ENCODE results near the gene S100A7A. TPM values are rescaled to one million over a fixed set of nuclear protein-coding genes. Genes with fewer than 3 reads are reported as not detected.

The S100A7A gene
- total RNA-seq, 4 donors from 2014 or later, result 0.16 to 0.79 TPM; not detected in 2

GRCh38 chr1:153431928-153432327 is 15.6 kb downstream of the S100A7A start:
- H3K9me3 ChIP-seq, result no peaks in the 10 kb centered on the region
- no peaks in the 10 kb centered on the region for H3K36me3 ChIP-seq
- 48 to 86% methylated on average over 1 to 4 of the region's 4 CpGs for WGBS, 2 donors (ENCODE audit: low coverage in 1 of 2)
- no peak for TF ChIP-seq CTCF (IDR thresholded peaks at IDR 0.05)
- TF ChIP-seq EP300 (IDR thresholded peaks at IDR 0.05), result no peak
- no peak for TF ChIP-seq POLR2A (IDR thresholded peaks at IDR 0.05)
- TF ChIP-seq POLR2AphosphoS5 (IDR thresholded peaks at IDR 0.05), result no peak
- no peak overlapping the region for H3K27ac ChIP-seq
- ATAC-seq, result no peak
- peaks cover 28% of the 10 kb centered on the region for H3K27me3 ChIP-seq
- H3K4me3 ChIP-seq, result no peak overlapping the region
- H3K4me1 ChIP-seq, result no peaks in the 10 kb centered on the region

GRCh38 chr1:153432874-153433681 is 16.8 kb downstream of the S100A7A start:
- no peak overlapping the region for H3K27ac ChIP-seq
- H3K36me3 ChIP-seq, result no peaks in the 10 kb centered on the region
- H3K27me3 ChIP-seq, result peaks cover 32% of the 10 kb centered on the region
- no peaks in the 10 kb centered on the region for H3K9me3 ChIP-seq
- TF ChIP-seq EP300 (IDR thresholded peaks at IDR 0.05), result no peak
- no peak for TF ChIP-seq CTCF (IDR thresholded peaks at IDR 0.05)
- no peaks in the 10 kb centered on the region for H3K4me1 ChIP-seq
- whole genome bisulfite sequencing, 2 donors (ENCODE audit: low coverage in 1 of 2), result 50% methylated on average over 5 of the region's 9 CpGs; no CpG with 5 or more reads in 1 of the 2 donors
- no peak for ATAC-seq
- H3K4me3 ChIP-seq, result no peak overlapping the region

- no peak overlapping the region for H3K4me3 ChIP-seq
- H3K27me3 ChIP-seq, result peaks cover 25% of the 10 kb centered on the region
- no peaks in the 10 kb centered on the region for H3K9me3 ChIP-seq
- no peak overlapping the region for H3K27ac ChIP-seq
- no peak for TF ChIP-seq POLR2A (IDR thresholded peaks at IDR 0.05)
- TF ChIP-seq CTCF (IDR thresholded peaks at IDR 0.05), result no peak
- TF ChIP-seq POLR2AphosphoS5 (IDR thresholded peaks at IDR 0.05), result no peak
- TF ChIP-seq EP300 (IDR thresholded peaks at IDR 0.05), result no peak
- WGBS, 2 donors (ENCODE audit: low coverage in 1 of 2), result 74 to 75% methylated on average over 5 to 9 of the region's 11 CpGs
- ATAC-seq, result no peak
- H3K4me1 ChIP-seq, result no peaks in the 10 kb centered on the region
- no peaks in the 10 kb centered on the region for H3K36me3 ChIP-seq
Measured at GRCh38 chr1:153434746-153435455, 18.6 kb downstream of the S100A7A start.

GRCh38 chr1:153437236-153437635 is 20.9 kb downstream of the S100A7A start:
- no peak for TF ChIP-seq POLR2A (IDR thresholded peaks at IDR 0.05)
- TF ChIP-seq EP300 (IDR thresholded peaks at IDR 0.05), result no peak

GRCh38 chr1:153438599-153438998 is 22.3 kb downstream of the S100A7A start:
- WGBS, 2 donors (ENCODE audit: low coverage in 1 of 2), result 38 to 74% methylated on average over 1 to 6 of the region's 7 CpGs
- Histone ChIP-seq H3K9me3 (peaks cover 0 to 6% (median 0%) of the 10 kb centered on the region in 3 donors), H3K4me3 (no peak overlapping the region), H3K27ac (no peak overlapping the region), H3K4me1 (no peaks in the 10 kb centered on the region), H3K27me3 (peaks cover 30% of the 10 kb centered on the region), H3K36me3 (no peaks in the 10 kb centered on the region)
- TF ChIP-seq CTCF (IDR thresholded peaks at IDR 0.05), result no peak
- TF ChIP-seq POLR2AphosphoS5 (IDR thresholded peaks at IDR 0.05), result no peak
- TF ChIP-seq EP300 (IDR thresholded peaks at IDR 0.05), result no peak
- no peak for TF ChIP-seq POLR2A (IDR thresholded peaks at IDR 0.05)
- ATAC-seq, result no peak

More at GRCh38 chr1:153437236-153437635, 20.9 kb downstream of the S100A7A start:
- no peak for ATAC-seq
- Histone ChIP-seq H3K4me3 (no peak overlapping the region), H3K27me3 (peaks cover 25% of the 10 kb centered on the region), H3K4me1 (no peaks in the 10 kb centered on the region), H3K27ac (no peak overlapping the region), H3K9me3 (no peaks in the 10 kb centered on the region), H3K36me3 (no peaks in the 10 kb centered on the region)
- 72 to 96% methylated on average over 3 to 4 of the region's 4 CpGs for WGBS, 2 donors (ENCODE audit: low coverage in 1 of 2)
